ENCODE results near the gene PLXNB3. TPM values are rescaled to one million over a fixed set of nuclear protein-coding genes. Genes with fewer than 3 reads are reported as not detected.

The PLXNB3 gene
- total RNA-seq, 1 donor from 2014 or later = 0.98 TPM

DNA sequence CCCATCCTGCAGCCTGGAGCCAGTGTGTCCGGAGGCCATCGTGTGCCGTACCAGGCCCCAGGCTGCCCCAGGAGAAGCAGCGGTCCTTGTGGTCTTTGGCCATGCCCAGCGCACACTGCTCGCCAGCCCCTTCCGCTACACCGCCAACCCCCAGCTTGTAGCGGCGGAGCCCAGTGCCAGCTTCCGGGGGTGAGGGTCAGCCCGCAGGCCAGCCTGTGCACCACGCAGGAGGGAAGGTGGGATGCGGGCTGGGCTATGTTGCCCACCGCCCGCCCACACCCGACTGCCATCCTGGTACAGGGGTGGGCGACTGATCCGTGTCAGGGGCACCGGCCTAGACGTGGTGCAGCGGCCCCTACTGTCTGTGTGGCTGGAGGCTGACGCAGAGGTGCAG is 9.2 kb downstream of the PLXNB3 start:
- no peaks in the 10 kb centered on the region for H3K4me1 Mint-ChIP-seq (ENCODE audit: low read depth)
- H3K27me3 Mint-ChIP-seq = no peaks in the 10 kb centered on the region
- H3K27ac Mint-ChIP-seq = no peak overlapping the region
- no peaks in the 10 kb centered on the region for H3K36me3 Mint-ChIP-seq (ENCODE audit: insufficient read depth)
- TF ChIP-seq, protein P1, sequence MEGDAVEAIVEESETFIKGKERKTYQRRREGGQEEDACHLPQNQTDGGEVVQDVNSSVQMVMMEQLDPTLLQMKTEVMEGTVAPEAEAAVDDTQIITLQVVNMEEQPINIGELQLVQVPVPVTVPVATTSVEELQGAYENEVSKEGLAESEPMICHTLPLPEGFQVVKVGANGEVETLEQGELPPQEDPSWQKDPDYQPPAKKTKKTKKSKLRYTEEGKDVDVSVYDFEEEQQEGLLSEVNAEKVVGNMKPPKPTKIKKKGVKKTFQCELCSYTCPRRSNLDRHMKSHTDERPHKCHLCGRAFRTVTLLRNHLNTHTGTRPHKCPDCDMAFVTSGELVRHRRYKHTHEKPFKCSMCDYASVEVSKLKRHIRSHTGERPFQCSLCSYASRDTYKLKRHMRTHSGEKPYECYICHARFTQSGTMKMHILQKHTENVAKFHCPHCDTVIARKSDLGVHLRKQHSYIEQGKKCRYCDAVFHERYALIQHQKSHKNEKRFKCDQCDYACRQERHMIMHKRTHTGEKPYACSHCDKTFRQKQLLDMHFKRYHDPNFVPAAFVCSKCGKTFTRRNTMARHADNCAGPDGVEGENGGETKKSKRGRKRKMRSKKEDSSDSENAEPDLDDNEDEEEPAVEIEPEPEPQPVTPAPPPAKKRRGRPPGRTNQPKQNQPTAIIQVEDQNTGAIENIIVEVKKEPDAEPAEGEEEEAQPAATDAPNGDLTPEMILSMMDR (IDR thresholded peaks at IDR 0.05; ENCODE audit: unreplicated experiment) = no peak
- no peak overlapping the region for H3K4me3 Mint-ChIP-seq (ENCODE audit: low read depth)
- H3K9me3 Mint-ChIP-seq (ENCODE audit: low read depth) = no peaks in the 10 kb centered on the region
- no peak for DNase-seq (ENCODE audit: low spot score, unreplicated experiment)

DNA sequence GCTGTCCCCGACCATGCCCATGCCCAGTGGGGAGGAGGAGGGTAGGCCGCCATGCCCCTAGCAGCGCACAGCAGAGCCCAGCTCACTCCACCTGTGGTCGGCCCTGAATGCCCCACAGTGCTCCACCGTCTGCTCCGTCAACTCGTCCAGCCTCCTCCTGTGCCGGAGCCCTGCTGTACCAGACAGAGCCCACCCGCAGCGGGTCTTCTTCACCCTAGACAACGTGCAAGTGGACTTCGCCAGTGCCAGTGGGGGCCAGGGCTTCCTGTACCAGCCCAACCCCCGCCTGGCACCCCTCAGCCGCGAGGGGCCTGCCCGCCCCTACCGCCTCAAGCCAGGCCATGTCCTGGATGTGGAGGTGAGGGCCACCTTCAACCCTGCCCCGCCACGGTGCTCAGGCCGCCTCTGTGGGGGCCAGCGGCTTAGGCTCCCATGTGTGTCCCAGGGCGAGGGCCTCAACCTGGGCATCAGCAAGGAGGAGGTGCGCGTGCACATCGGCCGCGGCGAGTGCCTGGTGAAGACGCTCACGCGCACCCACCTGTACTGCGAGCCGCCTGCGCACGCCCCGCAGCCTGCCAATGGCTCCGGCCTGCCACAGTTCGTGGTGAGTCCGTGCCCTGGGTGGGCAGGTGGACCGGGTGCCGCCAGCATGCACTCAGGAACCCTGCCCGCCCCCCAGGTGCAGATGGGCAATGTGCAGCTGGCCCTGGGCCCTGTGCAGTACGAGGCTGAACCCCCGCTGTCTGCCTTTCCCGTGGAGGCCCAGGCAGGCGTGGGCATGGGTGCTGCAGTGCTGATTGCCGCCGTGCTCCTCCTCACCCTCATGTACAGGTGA is 9.9 kb downstream of the PLXNB3 start:
- Mint-ChIP-seq H3K27ac (no peak overlapping the region), H3K4me3 (ENCODE audit: low read depth) (no peak overlapping the region), H3K36me3 (ENCODE audit: insufficient read depth) (no peaks in the 10 kb centered on the region), H3K27me3 (no peaks in the 10 kb centered on the region), H3K4me1 (ENCODE audit: low read depth) (no peaks in the 10 kb centered on the region), H3K9me3 (ENCODE audit: low read depth) (no peaks in the 10 kb centered on the region)
- no peak for DNase-seq (ENCODE audit: low spot score, unreplicated experiment)
- TF ChIP-seq, protein P1 (IDR thresholded peaks at IDR 0.05; ENCODE audit: unreplicated experiment) = no peak

DNA sequence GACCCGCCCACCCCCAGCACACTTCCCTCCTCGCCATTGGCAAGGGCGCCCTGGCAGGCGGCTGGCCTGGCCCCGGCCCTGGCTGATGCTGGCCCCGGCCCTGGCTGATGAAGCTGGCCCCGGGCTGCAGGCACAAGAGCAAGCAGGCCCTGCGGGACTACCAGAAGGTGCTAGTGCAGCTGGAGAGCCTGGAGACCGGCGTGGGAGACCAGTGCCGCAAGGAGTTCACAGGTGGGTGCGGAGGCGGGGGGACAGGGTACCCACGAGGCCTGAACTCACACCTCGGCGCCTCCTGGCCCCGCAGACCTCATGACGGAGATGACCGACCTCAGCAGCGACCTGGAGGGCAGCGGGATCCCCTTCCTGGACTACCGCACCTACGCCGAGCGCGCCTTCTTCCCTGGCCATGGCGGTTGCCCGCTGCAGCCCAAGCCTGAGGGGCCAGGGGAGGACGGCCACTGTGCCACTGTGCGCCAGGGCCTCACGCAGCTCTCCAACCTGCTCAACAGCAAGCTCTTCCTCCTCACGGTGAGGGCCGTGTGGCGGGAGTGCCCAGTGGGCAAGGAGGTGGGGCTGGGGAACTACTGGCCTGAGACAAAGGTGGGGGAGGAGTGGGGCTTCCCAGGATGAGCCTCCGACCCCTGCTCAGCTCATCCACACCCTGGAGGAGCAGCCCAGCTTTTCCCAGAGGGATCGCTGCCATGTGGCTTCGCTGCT is 10.7 kb downstream of the PLXNB3 start:
- no peak for DNase-seq (ENCODE audit: low spot score, unreplicated experiment)
- H3K27me3 Mint-ChIP-seq = no peaks in the 10 kb centered on the region
- H3K9me3 Mint-ChIP-seq (ENCODE audit: low read depth) = no peaks in the 10 kb centered on the region
- H3K4me1 Mint-ChIP-seq (ENCODE audit: low read depth) = no peaks in the 10 kb centered on the region
- H3K27ac Mint-ChIP-seq = no peak overlapping the region
- TF ChIP-seq, protein P1 (IDR thresholded peaks at IDR 0.05; ENCODE audit: unreplicated experiment) = no peak
- H3K4me3 Mint-ChIP-seq (ENCODE audit: low read depth) = no peak overlapping the region
- no peaks in the 10 kb centered on the region for H3K36me3 Mint-ChIP-seq (ENCODE audit: insufficient read depth)

DNA sequence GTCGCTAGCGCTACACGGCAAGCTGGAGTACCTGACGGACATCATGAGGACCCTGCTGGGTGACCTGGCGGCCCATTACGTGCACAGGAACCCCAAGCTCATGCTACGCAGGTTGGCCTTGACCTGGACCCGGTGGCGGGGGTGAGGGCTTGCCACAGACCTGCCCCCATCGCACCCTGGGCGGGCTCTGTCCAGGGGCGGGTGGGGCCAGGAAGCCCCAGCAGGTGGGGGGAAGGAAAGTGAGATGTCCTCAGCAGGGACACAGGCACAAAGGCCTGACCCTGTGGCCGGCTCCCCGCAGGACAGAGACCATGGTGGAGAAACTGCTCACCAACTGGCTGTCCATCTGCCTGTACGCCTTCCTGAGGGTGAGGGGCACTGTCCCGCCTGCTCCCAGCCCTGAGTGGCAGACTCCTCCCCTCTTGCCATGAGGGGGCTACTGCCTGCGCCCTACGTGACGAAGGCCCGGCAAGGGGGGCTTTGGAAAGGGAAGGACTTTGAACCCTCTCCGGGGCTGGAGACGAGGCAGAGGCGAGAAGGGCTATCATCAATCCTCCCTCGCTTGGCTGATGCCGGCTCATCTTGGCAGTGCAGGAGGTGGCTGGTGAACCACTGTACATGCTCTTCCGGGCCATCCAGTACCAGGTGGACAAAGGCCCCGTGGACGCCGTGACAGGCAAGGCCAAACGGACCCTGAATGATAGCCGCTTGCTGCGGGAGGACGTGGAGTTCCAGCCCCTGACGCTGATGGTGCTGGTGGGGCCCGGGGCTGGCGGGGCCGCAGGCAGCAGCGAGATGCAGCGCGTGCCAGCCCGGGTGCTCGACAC is 11.5 kb downstream of the PLXNB3 start:
- no peaks in the 10 kb centered on the region for H3K4me1 Mint-ChIP-seq (ENCODE audit: low read depth)
- no peaks in the 10 kb centered on the region for H3K27me3 Mint-ChIP-seq
- no peak overlapping the region for H3K4me3 Mint-ChIP-seq (ENCODE audit: low read depth)
- TF ChIP-seq, protein P1 (IDR thresholded peaks at IDR 0.05; ENCODE audit: unreplicated experiment) = no peak
- no peak for DNase-seq (ENCODE audit: low spot score, unreplicated experiment)
- no peak overlapping the region for H3K27ac Mint-ChIP-seq
- no peaks in the 10 kb centered on the region for H3K9me3 Mint-ChIP-seq (ENCODE audit: low read depth)
- H3K36me3 Mint-ChIP-seq (ENCODE audit: insufficient read depth) = no peaks in the 10 kb centered on the region

DNA sequence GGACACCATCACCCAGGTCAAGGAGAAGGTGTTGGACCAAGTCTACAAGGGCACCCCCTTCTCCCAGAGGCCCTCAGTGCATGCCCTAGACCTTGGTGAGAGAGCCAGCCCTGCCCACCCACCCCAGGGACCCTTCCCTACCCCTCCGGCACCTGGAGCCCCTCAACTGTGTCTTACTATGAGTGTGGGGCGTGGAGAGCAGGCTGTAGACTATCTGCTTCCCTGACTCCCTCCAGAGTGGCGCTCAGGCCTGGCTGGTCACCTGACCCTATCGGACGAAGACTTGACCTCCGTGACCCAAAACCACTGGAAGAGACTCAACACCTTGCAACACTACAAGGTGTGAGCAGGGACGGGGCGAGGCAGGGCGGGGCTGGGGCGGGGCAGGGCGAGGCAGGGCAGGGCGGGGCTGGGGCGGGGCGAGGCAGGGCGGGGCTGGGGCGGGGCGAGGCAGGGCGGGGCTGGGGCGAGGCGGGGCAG is 12.1 kb downstream of the PLXNB3 start:
- Mint-ChIP-seq H3K9me3 (ENCODE audit: low read depth) (no peaks in the 10 kb centered on the region), H3K27me3 (no peaks in the 10 kb centered on the region), H3K27ac (no peak overlapping the region), H3K4me3 (ENCODE audit: low read depth) (no peak overlapping the region), H3K36me3 (ENCODE audit: insufficient read depth) (no peaks in the 10 kb centered on the region), H3K4me1 (ENCODE audit: low read depth) (no peaks in the 10 kb centered on the region)
- TF ChIP-seq, protein P1 (IDR thresholded peaks at IDR 0.05; ENCODE audit: unreplicated experiment) = no peak
- DNase-seq (ENCODE audit: low spot score, unreplicated experiment) = no peak
